GM18909 (cell line): ENCODE measurements around the gene ZBTB42.
"Not testable (repeated sequence)": the region's sequence is repeated elsewhere in the genome, so short reads cannot be mapped to it uniquely, and the experiment has no call there.

Experiments used
- ATAC-seq: cut with Tn5 transposase; IDR thresholded peaks from one replicate; pipeline ENCODE4 v1.9.1; 2021; ENCODE audit warnings: mild to moderate bottlenecking; ENCODE audit not compliant: unreplicated experiment, poor library complexity

The ZBTB42 gene

DNA sequence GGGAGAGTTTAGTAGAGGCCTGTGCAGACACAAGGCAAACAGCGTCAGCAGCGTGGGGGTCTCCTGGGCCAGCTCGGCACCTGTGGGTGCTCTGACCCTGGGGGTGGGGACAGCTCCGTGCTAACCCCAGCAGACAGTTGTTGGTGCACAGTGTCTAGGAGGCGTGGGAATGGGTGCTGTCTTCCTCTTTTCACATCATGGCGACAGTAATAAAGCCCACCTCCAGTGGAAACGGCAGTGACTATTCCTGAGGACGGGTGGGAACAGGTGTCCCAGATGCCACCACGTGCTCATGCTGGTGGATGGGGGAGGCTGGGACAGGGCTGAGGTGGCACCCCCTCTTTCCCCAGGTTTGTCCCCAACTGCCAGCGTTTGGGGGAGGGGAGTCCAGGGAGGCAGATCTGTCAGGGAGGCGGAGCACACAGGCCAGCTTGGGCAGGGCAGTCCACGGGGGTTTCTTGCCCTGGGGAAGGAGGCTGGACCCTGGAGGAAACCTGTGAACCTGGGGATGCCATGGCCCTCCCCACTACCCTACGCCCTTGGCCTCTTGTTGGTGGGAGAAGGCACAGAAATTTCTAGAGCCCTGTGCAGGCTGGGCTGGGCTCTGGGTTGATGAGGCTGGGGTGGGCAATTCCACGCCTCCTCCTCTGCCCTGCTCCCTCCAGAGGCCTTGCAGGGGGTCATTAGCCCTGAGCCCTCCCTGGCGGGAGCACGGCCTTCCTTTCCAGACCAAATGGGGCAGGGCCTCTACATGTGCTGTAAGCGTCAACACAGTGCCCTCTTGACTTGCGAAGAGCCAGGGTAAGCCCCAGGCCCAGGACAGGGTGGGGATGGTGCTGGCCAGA, 3.8 kb downstream of the ZBTB42 start:
- ATAC-seq, result no peak

DNA sequence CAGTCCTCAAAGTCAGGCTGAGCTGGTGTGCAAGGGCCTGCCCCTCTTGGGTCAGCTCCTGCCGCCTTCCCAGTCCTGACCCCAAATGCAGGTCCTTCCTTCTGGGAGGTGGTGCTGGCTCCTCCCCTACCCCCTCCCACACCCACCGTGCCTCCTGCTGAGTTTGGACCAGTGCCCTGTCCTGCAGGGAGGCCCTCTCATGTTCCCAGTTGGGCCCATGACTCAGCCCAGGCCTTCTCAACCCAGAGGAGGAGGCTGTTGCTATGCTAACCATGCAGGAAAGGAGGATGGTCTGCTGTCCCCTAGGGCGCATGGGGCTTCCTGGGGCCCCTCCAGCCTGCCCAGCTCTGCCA, 4.4 kb downstream of the ZBTB42 start:
- no peak for ATAC-seq

DNA sequence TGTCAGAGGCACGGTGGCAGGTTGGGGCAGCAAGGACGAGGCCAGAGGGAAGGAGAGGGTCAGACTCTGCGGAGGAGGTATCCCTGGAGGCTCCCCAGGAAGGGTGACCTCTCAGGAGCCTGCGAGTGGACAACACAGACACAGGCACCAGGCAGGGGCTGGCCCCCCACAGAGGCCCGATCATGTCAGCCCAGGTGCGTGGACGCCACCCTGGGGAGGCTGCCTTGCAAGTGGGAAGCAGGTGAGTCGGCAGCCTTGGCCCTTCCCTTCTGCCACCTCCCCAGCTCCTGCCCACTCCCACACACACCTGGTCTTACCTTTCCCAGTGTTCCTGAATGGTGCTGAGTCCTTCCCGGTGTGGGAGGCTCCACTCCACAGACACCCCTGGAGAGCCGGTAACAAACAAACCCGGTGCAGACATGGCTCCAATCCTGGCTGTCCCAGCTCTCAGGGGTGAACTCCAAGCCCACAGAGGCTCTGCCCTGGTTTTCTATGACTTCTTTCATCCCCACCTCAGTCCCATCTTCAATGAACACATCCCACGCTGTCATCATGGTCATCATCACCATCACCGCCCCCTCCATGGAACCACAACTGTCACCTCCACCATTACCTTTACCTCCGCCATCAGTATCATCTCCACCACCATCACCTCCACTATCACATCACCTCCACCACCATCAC, 5.2 kb downstream of the ZBTB42 start:
- ATAC-seq, result no peak

DNA sequence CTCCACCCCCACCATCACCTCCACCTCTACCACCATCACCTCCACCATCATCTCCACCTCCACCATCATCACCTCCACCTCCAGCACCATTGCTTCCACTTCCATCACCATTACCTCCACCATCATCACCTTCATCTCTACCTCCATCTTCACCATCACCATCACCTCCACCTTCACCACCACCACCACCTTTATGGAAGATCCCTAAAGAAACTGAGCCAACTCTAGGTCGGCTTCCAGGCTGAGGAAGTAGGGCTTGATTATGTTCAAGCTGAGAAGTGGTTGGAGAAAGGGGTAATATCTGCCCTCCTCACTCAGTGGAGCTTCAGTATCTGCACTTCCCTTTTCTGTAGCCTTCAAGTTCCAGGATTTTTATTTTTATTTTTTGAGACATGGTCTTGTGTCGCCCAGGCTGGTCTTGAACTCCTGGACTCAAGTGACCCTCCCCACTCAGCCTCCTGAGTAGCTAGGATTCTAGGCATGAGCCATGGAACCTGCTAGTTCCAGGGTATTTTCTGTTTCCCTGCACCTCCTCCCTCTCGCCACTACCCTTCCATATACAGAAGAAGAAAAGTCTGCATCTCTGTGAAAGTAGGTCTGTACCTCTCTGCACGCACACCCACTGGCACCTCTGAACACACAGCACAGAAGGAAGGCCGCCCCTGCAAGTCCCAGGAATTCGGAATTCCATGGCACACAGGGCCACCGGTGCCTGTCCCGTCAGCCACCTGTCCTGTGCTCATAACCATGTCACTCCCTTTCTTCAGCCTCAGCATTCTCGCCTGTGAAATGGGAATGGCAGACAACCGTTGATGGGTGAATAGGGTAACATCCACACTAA, 5.9 kb downstream of the ZBTB42 start:
- no peak for ATAC-seq

DNA sequence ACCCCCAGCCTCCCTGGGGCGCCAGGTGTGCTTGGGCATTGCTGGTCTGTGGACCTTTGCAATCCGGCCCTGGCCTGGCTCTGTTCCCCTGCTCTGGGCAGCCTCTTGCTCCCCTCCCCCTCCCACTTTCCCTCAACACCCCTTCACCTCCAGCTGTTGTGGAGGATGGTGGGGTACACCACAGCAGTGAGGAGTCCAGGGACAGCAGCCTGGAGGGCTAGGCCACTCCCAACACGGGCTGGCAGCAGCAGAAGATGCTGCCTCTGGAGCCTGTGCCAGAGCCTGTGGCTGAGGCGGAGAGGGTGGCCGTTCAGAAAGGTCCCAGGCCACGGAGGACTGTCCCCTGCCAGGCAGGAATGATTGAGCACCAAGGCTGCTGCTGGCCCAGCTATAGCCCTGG, 7.6 kb downstream of the ZBTB42 start:
- no peak for ATAC-seq

DNA sequence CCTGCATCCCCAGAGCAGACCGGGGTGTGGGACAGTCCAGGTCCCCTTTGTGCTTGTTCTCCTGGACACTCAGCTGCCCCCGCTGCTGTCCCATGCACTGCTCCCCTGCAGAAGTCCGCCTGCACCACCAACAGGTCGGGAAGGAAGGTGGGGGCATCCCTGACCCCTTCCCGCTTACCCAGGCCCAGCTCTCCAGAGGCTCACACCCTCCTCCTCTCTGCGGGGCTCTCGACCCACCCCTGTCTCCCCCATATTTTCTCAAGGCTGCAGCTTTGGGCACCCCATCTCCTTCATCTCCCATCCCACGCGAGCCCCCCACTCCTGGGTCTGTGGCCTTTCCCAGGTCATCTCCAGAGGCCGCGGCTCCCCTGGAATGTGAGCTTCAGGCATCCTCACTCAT, 9.4 kb downstream of the ZBTB42 start:
- ATAC-seq, result no peak

DNA sequence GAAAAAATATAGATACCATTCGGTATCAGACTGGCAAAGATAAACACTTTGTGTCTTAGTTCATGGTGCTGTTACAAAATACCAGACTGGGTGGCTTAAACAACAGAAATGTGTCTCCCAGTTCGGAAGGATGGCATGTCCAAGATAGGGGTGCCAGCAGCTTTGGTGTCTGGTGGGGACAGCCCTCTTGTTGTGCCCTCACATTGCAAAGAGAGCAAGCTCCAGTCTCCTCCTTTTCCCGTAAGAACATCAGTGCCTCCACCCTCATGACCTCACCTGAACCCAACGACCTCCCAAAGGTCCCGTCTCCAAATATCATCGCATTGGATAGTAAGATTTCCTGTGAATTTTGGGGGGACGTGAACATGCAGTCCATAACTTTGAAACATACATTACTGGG, 12.4 kb downstream of the ZBTB42 start:
- ATAC-seq, result no peak

DNA sequence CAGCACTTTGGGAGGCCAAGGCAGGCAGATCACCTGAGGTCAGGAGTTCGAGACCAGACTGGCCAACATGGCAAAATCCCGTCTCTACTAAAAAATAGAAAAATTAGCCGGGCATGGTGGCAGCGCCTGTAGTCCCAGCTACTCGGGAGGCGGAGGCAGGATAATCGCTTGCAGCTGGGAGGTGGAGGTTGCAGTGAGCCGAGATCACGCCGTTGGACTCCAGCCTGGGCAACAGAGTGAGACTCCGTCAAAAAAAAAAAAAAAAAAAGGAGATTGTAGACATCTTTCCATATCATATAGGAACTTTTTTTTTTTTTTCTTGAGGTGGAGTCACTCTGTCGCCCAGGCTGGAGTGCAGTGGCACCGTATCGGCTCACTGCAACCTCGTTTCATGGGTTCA, 13.8 kb downstream of the ZBTB42 start:
- ATAC-seq, result not testable (repeated sequence)

DNA sequence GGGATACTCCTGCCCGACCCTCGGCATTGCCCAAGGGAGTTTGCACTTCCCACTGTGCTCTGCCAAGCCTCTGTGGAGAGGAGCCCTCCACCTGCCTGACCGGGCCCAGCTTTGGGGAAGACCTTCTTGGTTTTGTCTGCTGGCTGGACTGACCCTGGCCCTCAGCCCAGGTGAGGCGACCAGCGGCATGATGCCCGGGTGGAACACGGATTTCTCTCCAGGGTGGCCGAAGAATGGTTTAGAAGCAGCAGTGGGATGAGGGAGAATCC, 15.6 kb downstream of the ZBTB42 start:
- ATAC-seq, result no peak

DNA sequence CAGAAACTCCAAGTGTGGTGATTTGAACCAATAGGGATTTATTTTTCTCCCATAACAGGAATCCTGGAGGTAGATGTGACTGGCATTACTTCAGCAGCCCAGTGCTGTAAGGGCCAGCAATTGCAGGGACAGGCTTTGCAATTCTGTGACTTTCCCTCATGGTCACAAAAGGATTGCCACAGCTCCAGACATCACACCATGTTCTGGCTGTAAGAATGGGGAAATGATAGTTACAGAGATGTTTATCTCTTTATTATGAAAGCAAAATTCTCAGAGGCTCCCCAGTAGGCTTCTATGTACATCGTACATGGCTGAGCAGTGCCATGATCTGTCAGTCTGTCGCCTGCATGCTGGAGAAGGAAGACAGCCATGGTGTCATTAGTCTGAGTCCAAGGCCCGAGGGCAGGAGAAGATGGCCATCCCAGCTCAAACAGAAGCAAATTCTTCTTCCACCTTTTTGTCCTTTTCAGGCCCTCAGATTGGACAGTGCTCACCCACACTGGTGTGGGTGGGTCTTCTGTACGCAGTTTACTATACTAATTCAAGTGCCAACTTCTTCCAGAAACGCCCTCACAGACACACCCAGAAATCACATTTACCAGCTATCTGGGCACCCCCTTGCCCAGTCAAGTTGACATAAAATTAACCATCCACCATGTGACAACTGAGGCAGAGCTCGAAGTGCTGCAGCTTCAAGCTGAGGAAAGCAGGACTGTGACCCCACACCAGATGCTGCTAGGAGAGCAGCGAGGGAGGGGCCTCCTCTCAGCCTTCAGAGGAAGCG, 17.2 kb downstream of the ZBTB42 start:
- no peak for ATAC-seq

DNA sequence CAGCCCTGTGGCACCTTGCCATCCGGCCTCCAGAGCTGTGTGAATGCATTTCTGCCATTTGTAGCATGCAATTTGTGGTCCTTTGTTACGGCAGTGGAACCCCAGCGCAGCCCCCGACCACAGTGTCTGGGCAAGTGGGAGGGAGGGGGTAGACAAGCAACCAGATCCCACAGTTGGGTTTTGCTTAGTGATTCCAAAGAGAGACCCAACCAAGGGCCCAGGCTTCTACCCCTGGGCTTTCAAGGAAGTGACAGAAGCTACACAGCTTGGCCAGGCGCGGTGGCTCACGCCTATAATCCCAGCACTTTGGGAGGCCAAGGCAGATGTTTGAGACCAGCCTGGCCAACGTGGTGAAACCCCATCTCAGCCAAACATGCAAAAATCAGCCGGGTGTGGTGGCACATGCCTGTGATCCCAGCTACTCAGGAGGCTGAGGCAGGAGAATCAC, 17.8 kb downstream of the ZBTB42 start:
- ATAC-seq, result no peak

DNA sequence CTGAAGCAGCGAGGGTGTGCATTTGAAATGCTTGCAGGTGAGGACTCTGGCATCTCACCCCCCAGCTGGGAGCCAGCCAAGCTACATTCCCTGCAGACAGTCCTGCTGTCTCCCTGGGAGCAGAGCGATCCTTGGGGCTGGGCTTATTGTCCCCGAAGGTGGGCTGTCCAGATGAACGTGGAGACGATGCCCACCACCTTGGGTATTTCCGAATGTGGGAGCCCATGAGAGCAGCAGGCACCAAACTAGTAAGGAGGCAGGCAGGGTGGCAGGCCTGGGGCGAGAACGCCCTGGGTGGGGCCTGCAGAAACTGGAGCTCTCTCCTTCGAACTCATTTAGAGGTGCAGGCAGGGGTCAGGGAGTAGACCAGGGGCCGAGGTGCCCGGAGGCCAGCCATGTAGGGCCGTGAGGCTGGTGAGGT, 18.5 kb downstream of the ZBTB42 start:
- ATAC-seq, result no peak

DNA sequence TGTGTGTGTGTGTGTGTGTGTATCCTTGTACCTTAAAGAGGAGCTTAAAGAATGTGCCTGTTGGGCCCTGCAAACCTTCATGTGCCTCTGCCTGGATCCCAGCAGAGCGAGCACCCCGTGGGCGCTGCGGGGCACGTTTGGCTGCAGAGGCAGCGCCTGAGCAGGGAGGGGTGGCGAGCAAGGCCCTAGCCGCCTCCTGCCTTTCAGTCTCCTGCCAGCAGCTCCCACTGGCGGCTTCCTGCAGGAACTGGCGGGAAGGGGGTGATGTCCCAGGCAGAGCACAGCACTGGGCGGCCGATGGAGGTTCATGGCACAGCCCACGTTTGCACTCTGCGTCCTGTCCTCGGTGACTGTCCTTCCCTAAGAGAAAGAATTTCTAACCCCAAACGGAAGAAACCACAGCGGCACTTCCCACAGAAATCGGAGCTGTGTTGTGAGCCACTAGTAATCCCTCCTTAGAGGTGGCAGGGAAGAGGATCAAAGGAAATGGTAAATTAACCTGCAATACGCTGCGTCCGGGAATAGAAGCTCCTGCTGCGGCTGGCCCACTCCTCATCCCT, 19.8 kb downstream of the ZBTB42 start:
- no peak for ATAC-seq

DNA sequence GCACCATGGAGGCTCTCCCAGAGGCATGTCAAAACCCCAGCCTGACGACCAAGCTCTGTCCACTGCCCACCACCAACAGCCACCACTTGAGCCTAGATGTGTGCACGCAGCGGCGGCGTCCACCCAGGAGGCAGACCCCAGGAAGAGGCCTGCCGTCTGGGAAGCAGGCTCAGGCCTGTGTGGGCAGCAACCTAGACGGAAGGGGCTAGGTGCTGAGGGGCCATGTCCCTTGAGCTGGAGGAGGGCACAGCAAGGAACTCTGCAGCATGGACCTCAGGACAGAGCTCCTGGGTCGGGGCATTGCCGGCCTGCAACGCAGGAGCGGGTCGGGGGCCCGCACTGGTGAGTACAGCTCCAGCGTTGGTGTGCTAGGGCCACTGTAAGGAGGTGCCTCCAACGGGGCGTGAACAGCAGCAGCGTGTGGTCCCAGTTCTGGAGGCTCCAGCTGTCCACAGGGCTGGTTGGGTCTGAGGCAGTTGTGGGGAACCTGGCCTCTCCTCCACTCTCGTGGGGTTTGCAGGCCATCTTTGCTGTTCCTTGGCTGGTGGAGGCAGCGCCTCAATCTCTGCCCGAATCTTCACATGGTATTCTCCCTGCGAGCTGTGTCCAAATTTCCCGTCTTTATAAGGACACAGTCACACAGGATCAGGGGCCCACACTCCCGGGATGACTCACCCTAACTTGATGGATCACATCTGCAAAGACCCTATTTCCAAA, 20.5 kb downstream of the ZBTB42 start:
- ATAC-seq, result no peak

DNA sequence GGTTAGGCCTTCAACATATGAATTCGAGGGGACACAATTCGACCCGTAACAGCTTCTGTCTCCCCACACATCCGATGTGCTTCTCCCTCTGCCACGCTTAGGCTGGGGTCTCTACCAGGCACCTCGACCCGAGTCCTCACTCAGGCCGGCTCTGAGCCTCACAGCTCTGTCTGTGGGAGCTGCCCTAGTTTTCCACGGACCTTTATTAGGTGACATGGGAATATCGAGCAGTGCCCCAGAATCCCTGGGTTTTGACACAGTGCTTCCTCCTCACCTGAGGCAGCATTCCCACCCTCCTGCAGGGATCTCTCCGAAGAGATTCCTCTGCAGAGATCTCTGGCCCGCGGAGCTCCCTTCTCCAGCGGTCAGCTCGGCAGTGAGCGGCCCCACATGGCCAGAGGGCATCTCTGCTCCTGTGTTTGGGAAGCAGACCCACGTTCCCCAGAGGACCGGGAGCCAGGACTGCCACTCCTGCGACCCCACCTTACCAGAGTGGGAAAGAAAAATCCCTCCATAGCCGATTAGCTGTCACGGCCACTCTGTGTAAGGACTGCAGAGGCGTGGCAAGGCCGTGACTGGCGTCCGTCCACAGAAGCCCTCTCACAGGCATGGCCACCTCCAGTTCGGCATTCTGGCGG, 21.2 kb downstream of the ZBTB42 start:
- ATAC-seq, result no peak

DNA sequence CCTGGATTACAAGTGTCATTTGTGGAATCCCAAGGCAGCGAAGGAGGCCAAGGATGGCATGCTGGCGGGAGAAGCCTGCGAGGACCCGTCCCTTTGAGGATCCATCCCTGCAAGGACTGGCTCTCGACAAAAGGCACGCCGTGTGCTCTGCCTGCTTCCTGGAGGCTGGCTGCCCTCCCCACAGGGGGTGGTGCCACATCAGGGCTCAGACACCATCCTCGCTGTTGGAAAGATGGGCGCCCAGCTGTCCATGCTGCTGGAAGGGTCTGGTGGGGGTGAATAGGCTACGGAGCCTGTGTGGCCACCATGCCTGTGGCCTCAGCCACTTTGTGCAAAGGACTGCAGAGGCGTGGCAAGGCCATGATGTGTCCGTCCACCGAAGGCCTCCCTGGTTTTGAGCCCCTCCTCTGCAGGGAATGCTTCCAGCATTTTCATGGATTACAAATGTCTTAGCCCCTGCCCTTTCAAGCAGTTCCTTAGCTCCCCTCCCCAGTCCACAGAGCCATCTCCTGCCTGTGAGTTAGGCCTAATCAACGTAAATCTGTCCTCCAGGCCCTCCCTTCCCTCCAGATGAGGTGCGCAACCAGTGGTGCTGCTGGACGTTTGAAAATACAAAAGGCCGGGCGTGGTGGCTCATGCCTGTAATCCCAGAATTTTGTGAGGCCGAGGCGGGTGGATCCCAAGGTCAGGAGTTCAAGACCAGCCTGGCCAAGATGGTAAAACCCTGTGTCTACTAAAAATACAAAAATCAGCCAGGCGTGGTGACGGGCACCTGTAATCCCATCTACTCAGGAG, 22.1 kb downstream of the ZBTB42 start:
- ATAC-seq, result no peak

DNA sequence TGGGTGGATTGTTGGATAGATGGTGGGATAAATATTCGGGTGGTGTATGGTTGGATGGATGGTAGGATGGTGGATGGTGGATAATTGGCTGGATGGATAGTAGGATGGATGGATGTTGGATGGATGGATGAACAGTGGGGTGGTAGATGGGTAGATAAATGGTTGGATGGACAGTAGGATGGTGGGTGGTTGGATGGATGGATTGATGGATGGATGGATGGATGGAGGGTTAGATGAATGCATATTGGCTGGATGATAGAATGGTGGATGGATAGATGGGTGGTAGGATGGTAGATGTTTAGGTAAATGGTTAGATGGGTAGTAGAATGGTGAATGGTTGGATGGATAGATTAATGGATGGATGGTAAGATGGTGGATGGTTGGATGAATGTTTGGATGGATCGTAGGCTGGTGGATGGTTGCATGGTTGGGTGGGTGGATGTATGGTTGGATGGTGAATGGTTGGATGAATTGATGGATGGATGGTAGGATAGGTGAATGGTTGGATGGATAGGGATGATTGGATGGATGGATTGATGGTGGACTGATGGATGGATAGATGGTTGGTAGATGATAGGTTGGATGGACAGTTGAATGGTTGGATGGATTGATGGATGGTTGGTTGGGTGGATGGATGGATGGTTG, 23.6 kb downstream of the ZBTB42 start:
- no peak for ATAC-seq
